ENCODE data around the gene CD47.

GRCh38 chr3:108024146-108024850 lies 66.5 kb downstream of the CD47 start:
- no peak for TF ChIP-seq CTCF (IDR thresholded peaks at IDR 0.05 in 2 of 3, conservative IDR thresholded peaks at IDR 0.05 in 1 of 3; ENCODE audit: borderline replicate concordance in 1 of 3, insufficient read depth in 1 of 3, low read depth in 2 of 3, low read length in 2 of 3)
- no peak for TF ChIP-seq YY1 (IDR thresholded peaks at IDR 0.05; ENCODE audit: extremely low read depth, insufficient replicate concordance, low read depth, low read length)
- no peak for TF ChIP-seq POLR2A (IDR thresholded peaks at IDR 0.05; ENCODE audit: borderline replicate concordance, extremely low read depth, insufficient read depth, insufficient read length)
- TF ChIP-seq POLR2AphosphoS5 (IDR thresholded peaks at IDR 0.05; ENCODE audit: low read depth, low read length): no peak
- no peak for TF ChIP-seq EZH2phosphoT487 (IDR thresholded peaks at IDR 0.05; ENCODE audit: borderline replicate concordance)
